CD4-positive, alpha-beta T cell treated with Interleukin-1 beta for 1 hour (primary cell): ENCODE data around the gene SETD3.

ENCODE experiments used
- DNase-seq, 2 donors: peaks; one replicate each; pipeline ENCODE4 v3.0.0-alpha.2; 2020 to 2022

The SETD3 gene

DNA sequence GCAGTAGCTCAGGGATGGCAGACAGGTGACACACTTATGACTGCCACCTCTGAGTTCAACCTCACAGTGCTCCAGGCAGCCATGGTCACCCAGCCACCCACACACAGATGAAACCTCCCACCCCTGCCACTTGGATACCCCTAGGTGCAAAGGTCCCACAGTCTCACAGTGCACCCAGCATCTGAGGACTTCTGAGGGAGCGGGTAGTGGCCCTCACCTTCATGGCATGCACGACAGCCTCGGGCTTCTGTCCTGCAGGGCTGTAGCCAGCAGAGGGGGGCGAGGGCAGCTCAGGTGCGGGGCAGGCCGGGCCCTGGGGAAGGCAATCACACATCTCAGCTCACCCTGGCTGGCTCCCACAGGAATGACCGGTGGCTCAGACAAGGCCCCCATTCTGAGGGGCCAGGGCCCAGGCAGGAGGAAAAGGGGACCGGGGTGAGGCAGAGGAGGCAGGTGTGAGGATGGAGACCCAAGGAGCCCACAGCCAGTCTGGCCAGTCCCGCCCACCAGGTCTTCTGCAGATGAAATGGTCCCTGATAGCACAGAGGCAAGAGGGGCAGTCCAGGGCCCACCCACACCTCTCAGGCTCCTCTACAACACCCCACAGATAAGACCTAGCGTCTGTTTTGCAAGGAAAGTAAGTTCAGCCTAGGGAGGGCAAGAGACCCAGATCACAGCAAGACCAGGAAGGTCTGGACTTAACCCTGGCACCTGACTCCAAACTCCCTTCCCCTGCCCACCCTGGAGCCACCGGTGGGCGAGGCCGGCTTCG is 36.4 kb upstream of the SETD3 start:
- no peak for DNase-seq

DNA sequence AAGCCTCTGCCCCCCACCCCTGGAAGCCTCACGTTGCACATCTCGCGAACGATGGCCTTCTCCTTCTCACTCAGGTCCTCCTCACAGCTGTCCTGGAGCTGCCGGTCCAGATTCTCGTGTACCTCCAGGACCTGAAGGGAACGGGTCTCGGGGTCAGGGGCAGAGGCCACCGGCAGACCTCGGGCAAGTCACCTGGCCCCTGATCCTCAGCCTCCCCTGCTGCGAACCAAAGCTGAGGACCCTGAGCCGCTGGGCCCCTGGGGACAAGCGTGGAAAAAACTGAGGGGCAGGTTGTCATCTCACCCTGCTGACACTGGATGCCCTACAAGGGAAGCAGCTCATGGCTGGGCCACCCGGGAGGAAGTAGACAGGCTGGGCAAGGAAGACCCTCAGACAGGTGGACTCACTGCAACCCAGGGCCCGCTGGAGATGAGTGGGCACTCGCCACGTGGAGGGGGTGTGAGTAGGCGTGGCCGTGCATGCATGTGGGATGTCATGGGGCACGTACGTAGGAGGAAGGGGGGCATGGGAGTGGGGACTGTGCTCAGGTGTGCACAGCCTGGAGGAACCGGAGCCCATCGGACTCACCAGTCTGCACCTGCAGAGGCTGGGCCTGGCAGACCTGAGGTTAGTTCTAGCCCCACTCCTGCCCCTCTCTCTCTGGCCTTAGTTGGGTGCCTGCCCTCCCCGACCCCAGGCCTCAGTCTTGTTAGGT is 35.7 kb upstream of the SETD3 start:
- DNase-seq: no peak

DNA sequence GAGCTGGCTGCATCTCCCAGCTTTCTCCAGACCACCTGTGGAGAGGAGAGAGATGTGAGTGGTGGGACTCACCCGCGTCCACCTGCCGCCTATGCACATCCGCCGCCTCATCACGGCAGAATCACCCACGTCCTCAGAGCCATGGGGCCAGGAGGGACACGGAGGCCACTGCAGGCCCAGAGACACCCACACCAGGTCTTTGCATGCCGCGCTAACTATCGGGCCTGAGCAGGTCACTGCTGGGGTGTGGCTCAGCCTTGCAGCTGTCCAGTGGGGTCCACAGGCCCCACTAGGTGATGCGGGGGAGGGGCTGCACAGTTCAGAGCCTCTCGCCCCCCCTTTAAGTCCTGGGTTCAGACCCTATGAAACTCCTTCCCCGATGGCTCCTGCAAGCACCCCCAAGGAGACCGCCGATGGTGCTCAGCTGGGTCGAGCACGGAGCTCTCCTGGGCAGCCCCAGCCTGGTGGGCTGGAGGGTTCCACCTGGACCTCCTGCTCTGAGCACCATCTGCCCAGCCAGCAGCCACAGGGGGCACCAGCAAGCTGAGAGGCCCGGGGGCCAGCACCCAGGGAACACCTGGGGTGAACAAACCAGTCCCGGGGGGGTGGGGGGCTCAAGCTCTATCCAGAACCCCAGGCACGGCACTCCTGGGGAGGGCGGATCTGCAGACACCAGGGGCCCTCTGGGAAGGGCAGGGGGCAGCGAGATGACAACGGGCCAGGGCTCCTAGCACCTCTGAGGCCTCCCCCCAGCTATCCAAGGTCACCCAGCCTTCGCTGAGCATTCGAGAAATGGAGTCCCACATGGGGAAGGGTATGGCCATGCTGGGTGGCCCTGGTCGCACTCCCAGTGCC is 34.9 kb upstream of the SETD3 start:
- DNase-seq: no peak

DNA sequence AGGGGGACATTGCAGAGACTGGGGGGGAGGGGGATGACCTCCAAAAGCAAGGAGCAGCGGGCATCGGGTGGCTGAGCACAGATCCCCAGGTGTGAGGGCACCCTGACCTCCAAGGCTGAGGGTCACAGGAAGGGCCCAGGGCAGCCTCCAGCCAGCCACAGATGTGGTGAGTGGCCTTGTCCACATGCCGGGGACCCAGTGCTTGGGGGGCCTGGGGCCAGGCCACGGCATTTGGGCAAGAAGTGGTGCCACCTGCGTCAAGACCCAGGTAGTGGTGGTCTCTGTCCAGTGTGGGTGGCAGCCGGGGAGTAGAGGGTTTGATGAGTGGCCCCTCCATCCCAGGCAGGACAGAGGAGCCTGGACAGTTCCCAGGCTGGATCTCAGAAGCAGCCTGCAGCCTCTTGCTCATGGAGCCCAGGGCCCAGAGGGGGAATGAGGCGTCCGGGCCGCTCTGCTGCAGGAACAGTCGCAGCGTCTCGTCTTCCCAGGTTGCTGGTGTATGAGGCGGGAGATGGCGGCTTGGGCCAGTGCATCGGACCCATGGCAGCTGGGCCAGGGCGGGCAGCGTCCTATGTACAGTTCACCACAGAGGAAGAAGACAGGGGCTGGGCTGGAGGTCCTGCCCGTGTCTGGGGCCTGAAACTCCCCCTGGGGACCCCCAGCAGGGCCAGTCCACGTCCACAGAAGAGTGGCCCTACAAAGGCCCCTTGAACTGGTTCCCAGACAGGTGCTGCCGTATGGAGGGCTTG is 34.1 kb upstream of the SETD3 start:
- no peak for DNase-seq

DNA sequence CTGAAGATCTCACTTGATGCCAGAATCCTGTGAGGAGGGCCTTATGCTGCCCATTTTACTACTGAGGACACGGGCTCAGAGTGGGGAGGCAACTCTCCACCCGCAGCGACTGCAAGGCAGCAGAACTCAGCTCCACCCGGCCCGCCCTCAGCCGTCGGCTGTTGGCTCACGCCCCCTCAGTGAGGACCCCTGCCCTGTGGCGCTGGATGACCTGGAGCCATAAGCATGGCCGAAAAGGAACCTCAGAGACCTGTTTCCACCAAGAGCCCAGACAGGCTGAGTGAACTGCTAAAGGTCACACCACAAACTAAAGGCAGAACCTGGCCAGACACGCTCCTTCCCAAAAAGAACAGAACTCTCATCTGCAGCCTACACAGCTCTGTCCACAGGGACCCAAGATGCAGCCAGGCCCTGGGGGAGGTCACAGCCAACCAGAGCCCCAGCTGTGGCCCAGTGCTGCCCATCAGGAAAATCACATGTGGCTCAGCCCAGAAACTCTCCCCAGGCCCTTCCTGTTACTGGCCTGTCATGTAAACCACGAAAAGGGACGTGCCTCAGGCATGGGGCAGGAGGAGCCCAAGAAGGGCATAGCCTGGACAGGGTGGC is 33.4 kb upstream of the SETD3 start:
- no peak for DNase-seq

DNA sequence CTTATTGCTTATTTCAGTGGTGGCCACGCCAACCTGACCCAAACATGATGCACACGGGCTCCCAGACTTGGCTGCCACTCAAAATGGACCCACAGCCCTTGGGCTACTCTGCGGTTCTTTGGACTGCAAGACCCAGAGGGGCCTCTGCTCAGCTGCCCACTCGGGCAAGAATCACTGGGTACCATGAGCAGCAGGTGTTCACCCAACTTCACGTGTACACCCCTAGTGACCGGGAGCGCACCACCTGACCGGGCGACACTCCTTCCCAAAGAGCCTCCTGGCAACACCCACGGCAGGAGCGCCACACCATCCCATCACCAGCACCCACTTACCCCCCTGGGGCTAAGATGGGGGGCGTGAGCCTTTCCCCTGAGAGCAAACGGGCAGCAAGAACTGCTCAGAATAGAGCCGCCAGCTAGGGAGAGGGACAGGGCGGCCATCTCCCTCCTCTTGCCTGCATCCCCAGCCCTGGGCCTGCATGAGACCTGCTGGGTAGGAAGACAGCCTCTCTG is 32.6 kb upstream of the SETD3 start:
- no peak for DNase-seq

DNA sequence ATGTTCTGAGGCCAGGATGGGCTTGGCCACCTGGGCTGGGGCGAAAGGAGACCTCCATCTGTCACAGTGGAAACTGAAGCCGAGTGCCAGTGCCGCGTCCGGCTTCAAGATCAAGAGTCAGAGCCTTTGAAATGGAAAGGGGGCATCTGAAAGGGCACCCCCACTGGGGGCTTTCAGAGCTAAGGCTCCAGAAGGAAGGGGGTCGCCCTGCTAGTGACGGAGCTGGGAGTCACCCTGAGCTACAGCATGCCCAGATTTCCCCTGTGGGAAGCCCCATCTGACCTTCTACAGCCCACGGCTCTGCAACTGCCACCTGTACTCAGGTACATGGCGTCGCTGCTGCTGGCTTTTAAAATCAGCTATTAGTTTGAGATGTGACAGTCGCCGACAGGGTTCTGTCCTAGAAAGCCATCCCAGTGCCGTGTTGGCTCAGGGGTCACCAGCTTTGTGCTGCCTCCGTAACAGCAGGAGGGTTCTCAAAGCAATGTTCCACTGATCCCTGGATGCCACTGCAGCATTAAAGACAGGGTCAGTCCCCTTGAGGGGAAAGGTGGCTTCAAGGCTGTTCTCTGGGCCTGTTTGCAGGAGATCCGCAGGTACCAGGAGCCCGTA is 32.0 kb upstream of the SETD3 start:
- DNase-seq: no peak

DNA sequence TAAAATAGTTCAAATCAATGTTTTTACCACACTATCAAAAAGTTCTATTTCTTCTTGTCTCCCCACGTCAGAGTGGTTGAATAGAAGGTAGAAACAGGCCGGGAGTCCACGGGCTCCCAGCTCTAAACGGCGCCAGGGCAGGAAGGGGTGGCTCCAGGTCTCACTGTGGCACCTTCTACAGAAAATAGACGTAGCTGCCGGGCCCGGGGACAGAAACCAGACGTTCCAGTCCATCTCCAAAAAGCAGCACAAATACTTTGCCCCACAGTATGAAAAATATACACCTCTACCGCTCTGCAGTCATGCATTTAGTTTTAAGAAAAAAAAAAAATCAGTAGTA is 31.4 kb upstream of the SETD3 start:
- no peak for DNase-seq

DNA sequence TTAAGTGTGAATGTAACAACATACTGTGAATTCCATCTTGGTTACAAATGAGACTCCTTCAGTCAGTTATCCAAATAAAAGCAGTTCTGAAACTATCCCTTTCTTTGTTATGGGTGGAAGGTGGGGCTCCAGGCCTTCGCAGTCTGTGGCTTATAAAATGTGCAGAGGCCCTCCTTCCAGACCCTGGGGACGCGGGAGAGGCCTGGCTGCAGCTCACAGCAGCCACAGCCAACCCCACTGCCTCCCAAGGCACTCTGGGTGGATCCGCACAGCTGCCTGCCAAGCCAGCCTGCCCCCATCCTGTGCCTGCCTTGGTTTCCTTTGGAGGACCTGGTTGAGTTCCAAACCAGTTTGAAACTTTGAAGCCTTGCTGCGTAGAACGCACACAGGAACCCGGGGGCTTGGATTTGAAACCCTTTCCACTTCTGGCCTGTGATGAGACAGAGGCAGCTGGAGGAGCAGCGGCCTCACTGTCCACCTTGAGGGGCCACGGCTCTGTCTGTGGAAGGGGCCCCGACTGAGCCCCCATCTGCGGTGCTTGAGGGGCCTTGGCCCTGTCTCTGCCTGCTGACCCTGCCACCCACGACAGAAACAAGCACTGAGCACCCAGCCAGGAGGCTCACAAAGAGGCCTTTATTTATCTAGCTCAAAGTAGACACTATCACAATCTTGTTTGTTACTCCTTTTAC is 30.9 kb upstream of the SETD3 start:
- no peak for DNase-seq

DNA sequence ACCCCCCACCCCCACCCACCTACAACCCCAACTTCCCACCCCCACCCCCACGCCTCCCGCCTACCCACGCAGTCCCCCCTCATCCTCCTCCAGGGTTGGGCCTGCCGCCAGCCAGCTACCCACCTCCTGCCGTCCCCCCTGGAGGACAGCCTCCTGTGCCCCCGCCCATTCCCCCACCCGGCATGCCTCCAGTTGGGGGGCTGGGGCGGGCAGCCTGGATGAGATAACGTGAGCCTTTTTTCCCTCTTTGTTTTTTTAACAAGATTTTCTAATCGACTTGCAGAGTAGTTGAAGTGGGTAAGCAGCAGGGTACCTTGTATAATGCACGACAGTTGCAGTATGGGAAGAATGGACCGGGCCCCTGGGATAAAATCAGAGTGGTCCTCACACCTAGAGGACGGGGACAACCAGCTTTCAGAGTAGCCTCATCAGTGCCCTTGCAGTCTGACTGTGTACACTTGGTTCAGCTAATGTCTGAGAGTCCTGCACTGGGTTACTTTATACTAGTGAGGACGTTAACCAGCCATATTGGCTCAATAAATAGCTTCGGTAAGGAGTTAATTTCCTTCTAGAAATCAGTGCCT is 30.0 kb upstream of the SETD3 start:
- no peak for DNase-seq

DNA sequence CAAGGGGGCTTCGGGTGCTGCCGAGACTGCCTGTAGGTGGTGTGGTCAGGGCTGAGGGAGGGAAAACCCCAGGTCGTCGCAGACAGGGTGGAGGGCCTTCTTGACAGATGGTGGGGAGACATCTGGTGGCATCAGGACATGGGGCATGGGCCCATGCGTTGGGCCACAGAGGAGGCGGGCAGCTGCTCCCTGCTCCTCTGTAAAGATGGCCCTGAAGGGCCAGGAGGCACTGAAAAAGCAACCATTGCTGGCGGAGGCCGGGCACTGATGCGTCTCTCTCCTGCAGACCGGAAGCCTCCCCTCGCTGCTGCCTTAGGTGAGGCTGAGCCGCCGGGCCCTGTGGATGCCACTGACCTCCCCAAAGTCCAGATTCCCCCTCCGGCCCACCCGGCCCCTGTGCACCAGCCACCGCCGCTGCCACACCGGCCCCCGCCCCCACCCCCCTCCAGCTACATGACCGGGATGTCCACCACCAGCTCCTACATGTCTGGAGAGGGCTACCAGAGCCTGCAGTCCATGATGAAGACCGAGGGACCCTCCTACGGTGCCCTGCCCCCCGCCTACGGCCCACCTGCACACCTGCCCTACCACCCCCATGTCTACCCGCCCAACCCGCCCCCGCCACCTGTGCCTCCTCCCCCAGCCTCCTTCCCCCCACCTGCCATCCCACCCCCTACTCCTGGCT is 29.4 kb upstream of the SETD3 start:
- no peak for DNase-seq

DNA sequence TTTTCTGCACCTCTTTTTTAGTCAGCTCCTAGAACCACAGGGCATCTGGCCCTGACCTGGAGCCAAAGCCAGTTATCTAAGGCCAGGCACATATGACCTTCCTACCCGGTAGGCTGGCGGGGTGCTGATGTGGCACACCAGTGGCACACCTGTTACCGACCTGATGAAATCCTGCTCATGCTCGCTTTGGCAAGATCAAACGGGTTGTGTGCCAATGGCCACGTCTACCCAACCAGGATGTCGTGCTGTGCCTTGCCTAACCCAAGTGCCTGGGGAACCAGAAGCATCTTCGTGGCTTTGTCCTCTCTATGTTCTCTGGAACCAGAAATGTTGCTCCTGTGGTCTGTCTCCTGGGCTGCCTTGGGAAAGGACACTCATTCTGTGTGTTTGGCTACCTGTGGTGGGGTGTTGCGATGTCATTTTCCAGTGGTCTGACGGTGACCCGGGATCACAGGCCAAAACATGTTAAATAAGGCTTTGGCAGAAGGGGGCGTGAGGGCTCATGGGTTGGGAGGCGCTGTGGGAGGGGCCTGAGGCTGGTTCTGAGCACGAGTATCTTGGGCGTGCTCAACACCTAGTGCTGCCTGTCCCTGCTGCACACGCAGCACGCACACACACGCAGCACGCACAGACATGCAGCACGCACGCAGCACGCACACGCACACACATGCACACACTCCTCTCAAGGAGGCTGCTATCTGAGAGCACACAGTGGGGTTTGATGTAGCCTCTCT is 28.4 kb upstream of the SETD3 start:
- DNase-seq: no peak

DNA sequence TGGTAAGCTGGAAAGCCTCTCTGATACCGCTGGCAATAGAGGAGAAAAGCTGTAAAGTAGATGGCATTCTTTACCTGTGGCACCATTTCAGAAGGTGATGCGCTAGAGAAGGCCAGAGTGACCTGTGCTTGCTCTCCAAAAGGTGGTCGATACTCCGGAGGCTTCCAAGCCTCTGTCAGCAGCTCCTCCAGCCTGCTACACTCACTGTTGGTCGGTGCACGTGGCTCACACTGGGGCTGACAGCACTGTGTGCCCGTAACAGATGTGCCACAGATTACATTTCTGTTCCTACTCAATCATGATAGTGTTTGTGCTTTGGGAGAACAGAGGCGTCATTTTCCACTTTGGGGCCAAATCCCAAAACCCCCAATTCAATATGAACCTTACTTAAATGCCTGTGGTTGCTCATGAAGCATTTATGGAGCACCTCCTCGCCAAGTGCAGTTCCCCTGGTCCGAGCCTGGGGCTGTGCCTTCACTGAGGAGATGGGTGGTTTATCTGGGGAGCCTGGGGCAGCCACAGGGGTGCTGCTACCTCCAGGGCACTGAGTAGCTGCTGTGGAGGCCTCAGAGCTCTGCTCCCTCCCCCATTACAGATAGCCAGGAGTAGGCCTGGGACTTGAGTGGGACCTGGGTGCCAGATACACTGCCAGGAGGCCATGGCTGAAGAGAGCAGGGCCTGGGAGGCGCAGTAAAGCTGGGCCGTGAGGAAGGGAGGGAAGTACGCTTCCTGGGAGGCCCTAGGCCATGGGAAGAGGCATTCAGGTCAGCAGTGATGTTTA is 27.4 kb upstream of the SETD3 start:
- no peak for DNase-seq

DNA sequence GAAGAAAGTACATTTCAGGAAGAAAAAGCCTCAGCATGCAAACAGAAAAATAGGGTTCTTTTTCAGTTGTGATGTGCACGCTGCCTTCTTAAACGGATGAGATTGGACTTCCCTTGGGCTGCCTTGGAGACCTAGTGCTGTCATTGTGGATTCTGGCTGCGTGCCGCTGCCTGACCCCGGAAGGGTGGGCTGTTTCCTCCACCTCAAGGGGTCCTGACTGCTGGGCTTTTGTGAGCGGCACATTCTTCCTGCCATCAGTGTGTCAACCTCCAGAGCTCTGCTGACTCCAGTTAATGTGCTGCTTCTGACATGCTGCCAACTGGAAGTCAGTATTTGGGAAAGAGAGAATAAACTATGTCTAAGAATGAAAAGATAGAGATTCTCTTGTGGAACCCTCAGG is 25.6 kb upstream of the SETD3 start:
- DNase-seq: no peak

DNA sequence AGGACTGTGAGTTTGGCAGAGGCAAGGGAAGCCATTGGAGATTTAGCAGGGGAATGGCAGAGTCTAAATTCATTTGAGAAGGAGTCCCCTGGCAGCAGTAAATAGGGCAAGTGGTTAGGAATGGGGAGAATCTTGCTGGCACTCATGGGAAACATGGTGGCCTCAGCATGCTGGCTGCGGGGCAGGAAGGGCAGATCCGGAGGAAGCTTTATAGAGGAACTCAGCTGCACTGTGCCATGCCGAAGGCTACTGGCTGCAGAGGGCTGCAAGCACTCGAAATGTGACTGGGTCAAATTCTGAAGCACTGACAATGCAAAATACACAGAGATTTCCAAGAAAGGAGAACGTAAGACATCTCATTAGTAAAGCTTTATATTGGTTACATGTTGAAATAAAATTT is 24.4 kb upstream of the SETD3 start:
- DNase-seq: no peak

DNA sequence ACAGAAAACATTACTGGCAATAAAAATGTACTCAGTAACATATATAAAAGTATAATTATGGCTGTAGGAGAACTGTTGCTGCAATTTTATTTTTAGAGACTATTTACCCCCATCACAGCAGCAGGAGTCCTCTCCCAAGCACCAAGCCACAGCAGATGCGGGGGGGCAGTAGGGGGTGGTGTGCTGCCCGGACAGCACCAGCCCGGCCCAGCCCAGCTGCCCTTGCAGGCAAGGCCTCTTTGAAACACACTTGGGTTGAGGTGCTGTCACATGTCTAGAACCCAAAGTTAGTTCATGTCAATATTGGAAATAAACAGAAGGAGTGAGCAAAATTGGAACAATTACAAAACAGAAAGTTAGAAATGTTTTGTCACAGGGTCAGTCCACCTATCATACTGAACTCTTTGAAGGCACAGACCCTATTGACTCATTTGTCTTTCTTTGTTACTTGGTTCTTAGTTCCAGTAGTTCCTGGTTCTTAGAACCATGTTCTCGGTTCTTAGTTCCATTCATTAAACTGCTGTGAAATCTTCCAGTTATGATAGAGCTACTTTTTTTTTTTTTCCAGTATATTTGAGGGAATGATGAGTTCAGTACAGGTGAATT is 23.3 kb upstream of the SETD3 start:
- DNase-seq: no peak

DNA sequence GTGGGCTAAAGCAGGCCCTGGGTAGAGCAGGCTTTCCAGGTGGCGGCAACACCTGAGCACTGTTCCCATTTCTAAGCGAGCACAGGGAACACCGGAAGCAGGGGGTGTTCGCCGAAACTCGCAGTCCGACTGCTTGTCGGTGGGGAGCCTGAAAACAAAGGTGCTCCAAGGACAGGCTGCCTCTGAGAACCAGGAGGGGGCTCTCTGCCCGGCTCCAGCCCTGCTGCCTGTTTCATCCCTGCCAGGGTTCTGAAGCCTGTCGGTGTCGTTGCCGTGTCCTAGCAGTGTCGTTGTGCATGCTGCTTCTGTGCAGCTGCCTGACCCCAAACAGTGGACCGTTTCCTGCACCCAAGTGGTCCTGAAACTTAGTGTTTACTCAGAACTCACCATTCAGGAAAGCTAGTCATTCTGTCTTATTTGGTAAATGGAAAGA is 22.3 kb upstream of the SETD3 start:
- no peak for DNase-seq

DNA sequence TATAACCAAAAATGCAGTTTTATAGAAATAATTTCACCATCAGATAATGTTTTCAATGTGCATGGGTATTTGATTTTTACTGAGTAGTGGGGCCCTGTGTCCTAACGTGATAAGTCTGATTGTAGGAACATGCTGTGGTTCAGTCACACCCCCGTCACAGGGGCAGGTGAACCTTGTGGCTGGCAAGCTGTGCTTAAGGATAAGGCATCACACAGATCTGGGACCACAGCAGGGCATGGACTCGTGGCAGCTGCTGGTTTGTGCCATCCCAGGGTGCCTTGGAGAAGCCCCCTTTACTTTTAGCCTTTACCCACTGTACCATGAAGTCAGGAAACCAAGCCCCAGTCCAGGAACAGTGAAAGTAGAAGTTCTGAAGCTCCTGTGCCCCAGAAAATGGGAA is 17.2 kb upstream of the SETD3 start:
- DNase-seq: no peak
